ENCODE measurements around the gene RNF5.
"Not testable (repeated sequence)": the region's sequence is repeated elsewhere in the genome, so short reads cannot be mapped to it uniquely, and the experiment has no call there.

RNF5 gene

GRCh38 chr6:32174416-32174815 lies 3.8 kb upstream of the RNF5 start:
- H3K27ac ChIP-seq = no peak overlapping the region
- no peak for DNase-seq (ENCODE audit: low read depth, low spot score)

- peak overlapping the region; percentile 97 for H3K27ac ChIP-seq
These were observed 2.9 kb upstream of the RNF5 start for GRCh38 chr6:32175322-32175710.

GRCh38 chr6:32175711-32176475 lies 2.3 kb upstream of the RNF5 start, which contains the start of gene AGPAT1:
TSS of gene AGPAT1 (minus strand) at chr6:32176084. CDS start at chr6:32171496, 4,588 bp downstream.
- H3K27ac ChIP-seq = peak within 1 kb of the TSS; percentile 97
- DNase-seq (ENCODE audit: low read depth, low spot score) = peak; percentile 80

More at GRCh38 chr6:32175322-32175710, 2.9 kb upstream of the RNF5 start:
- DNase-seq (ENCODE audit: low read depth, low spot score) = no peak

- no peak for DNase-seq (ENCODE audit: low read depth, low spot score)
- peak overlapping the region; percentile 97 for H3K27ac ChIP-seq
These were observed 1.6 kb upstream of the RNF5 start for GRCh38 chr6:32176476-32177182.

GRCh38 chr6:32177183-32177787 lies 920 bp upstream of the RNF5 start:
- DNase-seq (ENCODE audit: low read depth, low spot score) = no peak

GRCh38 chr6:32178547-32179440 lies 589 bp downstream of the RNF5 start:
- H3K27ac ChIP-seq = peak overlapping the region; percentile 97
- no peak for DNase-seq (ENCODE audit: low read depth, low spot score)

More at GRCh38 chr6:32177183-32177787, 920 bp upstream of the RNF5 start:
- H3K27ac ChIP-seq = peak overlapping the region; percentile 97

GRCh38 chr6:32179766-32180405 lies 1.7 kb downstream of the RNF5 start:
- no peak for DNase-seq (ENCODE audit: low read depth, low spot score)
- H3K27ac ChIP-seq = no peak overlapping the region

- H3K27ac ChIP-seq = no peak overlapping the region
- DNase-seq (ENCODE audit: low read depth, low spot score) = no peak
These were observed 3.0 kb downstream of the RNF5 start for GRCh38 chr6:32181148-32181702.

GRCh38 chr6:32181915-32182529 lies 3.8 kb downstream of the RNF5 start:
- no peak for DNase-seq (ENCODE audit: low read depth, low spot score)
- H3K27ac ChIP-seq = no peak overlapping the region

- DNase-seq (ENCODE audit: low read depth, low spot score) = no peak
- no peak overlapping the region for H3K27ac ChIP-seq
These were observed 4.4 kb downstream of the RNF5 start for GRCh38 chr6:32182555-32182981.

GRCh38 chr6:32183030-32183429 lies 4.8 kb downstream of the RNF5 start:
- DNase-seq (ENCODE audit: low read depth, low spot score) = no peak
- no peak overlapping the region for H3K27ac ChIP-seq

GRCh38 chr6:32183483-32184083 lies 5.4 kb downstream of the RNF5 start:
- no peak overlapping the region for H3K27ac ChIP-seq
- DNase-seq (ENCODE audit: low read depth, low spot score) = no peak

GRCh38 chr6:32184084-32184640 lies 6.0 kb downstream of the RNF5 start, which contains the start of gene AGER:
TSS of gene AGER (minus strand) at chr6:32184253. CDS start at chr6:32184222, 31 bp downstream.
- DNase-seq (ENCODE audit: low read depth, low spot score) = no peak
- no peak within 1 kb of the TSS for H3K27ac ChIP-seq

- H3K27ac ChIP-seq = peak overlapping the region; percentile 28
These were observed 7.5 kb downstream of the RNF5 start for GRCh38 chr6:32185681-32186131.

GRCh38 chr6:32186151-32186840 lies 8.1 kb downstream of the RNF5 start:
- not testable (repeated sequence) for DNase-seq (ENCODE audit: low read depth, low spot score)
- H3K27ac ChIP-seq = peak overlapping the region; percentile 28

More at GRCh38 chr6:32185681-32186131, 7.5 kb downstream of the RNF5 start:
- not testable (repeated sequence) for DNase-seq (ENCODE audit: low read depth, low spot score)

GRCh38 chr6:32187009-32187709 lies 9.0 kb downstream of the RNF5 start:
- H3K27ac ChIP-seq = peak overlapping the region; percentile 28
- no peak for DNase-seq (ENCODE audit: low read depth, low spot score)

Data from epithelial cell of prostate (primary cell).